Panc1 (cell line): Measurements from ENCODE around the gene PACSIN1. TPM values are rescaled to one million over a fixed set of nuclear protein-coding genes. Genes with fewer than 3 reads are reported as not detected.

Source experiments
- ATAC-seq: fragments of 200-7000 bp; cut with Tn5 transposase; 2 replicates; pipeline ENCODE4 v1.9.1; 2020; ENCODE audit warnings: mild to moderate bottlenecking, moderate library complexity
- BruUV-seq: library from RNA; stranded (reverse); fragments of 400-500 nt; replicated peaks from 2 replicates; lab custom pipeline; 2021; lab: Mats Ljungman, UMichigan
- CTCF ChIA-PET: fragments of 300-600 bp; sonication (Branson Sonifier 250); formaldehyde crosslinking; loops from one replicate; lab custom pipeline; 2022; ENCODE audit warnings: antibody characterized with exemption; lab: Charles Lee
- POLR2A ChIA-PET: fragments of 300-600 bp; sonication (Branson Sonifier 250); formaldehyde crosslinking; loops from one replicate; lab custom pipeline; 2022; ENCODE audit warnings: antibody characterized with exemption; lab: Charles Lee
- DNase-seq: peaks from one replicate; pipeline ENCODE4 v3.0.0-alpha.2; 2010; ENCODE audit warnings: low read depth, low spot score
- H3K27ac ChIP-seq: 2 replicates; pipeline ENCODE4 v1.5.1; 2011; ENCODE audit warnings: mild to moderate bottlenecking, low read length, inconsistent platforms
- H3K27me3 ChIP-seq: fragments of 200-500 bp; sonication (Bioruptor generic); 2 replicates; pipeline ENCODE4 v1.6.0; 2014; ENCODE audit warnings: low read length, inconsistent platforms; ENCODE audit not compliant: control insufficient read depth, insufficient read depth
- H3K36me3 ChIP-seq: fragments of 200-500 bp; sonication (Bioruptor generic); 2 replicates; pipeline ENCODE4 v1.5.1; 2014; ENCODE audit warnings: inconsistent platforms, mild to moderate bottlenecking, low read length, moderate library complexity; ENCODE audit not compliant: control insufficient read depth, insufficient read depth
- H3K4me1 ChIP-seq: 2 replicates; pipeline ENCODE4 v1.5.1; 2011; ENCODE audit warnings: inconsistent platforms, mild to moderate bottlenecking, low read length, moderate library complexity; ENCODE audit not compliant: control insufficient read depth, insufficient read depth
- H3K4me3 ChIP-seq, 2 experiments: 2 replicates each; pipeline ENCODE4 v1.5.1; 2011 to 2012; ENCODE audit warnings: low read depth in 2 of 2, low read length in 2 of 2, mild to moderate bottlenecking in 2 of 2, inconsistent platforms in 1 of 2, moderate library complexity in 1 of 2
- H3K9me3 ChIP-seq: fragments of 200-500 bp; sonication (Bioruptor generic); 2 replicates; pipeline ENCODE4 v1.5.1; 2014; ENCODE audit warnings: low read depth, mild to moderate bottlenecking, inconsistent platforms, low read length, moderate library complexity; ENCODE audit not compliant: control insufficient read depth, insufficient read depth
- CTCF ChIP-seq: fragments of 450-650 bp; IDR thresholded peaks from 2 replicates; pipeline ENCODE4 v1.5.1; 2017; ENCODE audit warnings: mild to moderate bottlenecking
- POLR2AphosphoS5 ChIP-seq: IDR thresholded peaks from 2 replicates; pipeline ENCODE4 v1.6.1; 2012; ENCODE audit warnings: mild to moderate bottlenecking, low read depth, low read length, moderate library complexity
- REST ChIP-seq, 2 experiments: IDR thresholded peaks; 2 replicates each; pipeline ENCODE4 v1.6.1; 2011 to 2012; ENCODE audit warnings: low read depth in 2 of 2, control low read depth in 1 of 2, low read length in 1 of 2, mild to moderate bottlenecking in 1 of 2, moderate library complexity in 1 of 2; ENCODE audit not compliant: insufficient read depth in 1 of 2
- SIN3A ChIP-seq: IDR thresholded peaks from 2 replicates; pipeline ENCODE4 v1.6.1; 2012; ENCODE audit warnings: low read depth, mild to moderate bottlenecking, low read length, moderate library complexity, borderline replicate concordance; ENCODE audit not compliant: insufficient read depth
- TCF7L2 ChIP-seq: IDR thresholded peaks from 2 replicates; pipeline ENCODE4 v1.6.1; 2011; ENCODE audit warnings: mild to moderate bottlenecking, low read depth, low read length, inconsistent platforms
- in situ Hi-C: cut with HindIII; loops from 2 replicates; pipeline ENCODE4 v1.10.0; 2016; ENCODE audit warnings: low sequenced_read_pairs, low pct_unique_long_range_greater_than_20kb
- intact Hi-C: fragments of 100-400 bp; cut with micrococcal nuclease; formaldehyde crosslinking; loops from one replicate; pipeline ENCODE4 v1.10.0; 2022; ENCODE audit not compliant: unreplicated experiment
- total RNA-seq: library from RNA; stranded (reverse); gene quantifications from one replicate; pipeline ENCODE4 v1.2.1, GENCODE V29; 2021; ENCODE audit not compliant: unreplicated experiment

Gene PACSIN1
- total RNA-seq, 1 experiment from 2014 or later: 0.18 TPM

GRCh38 chr6:34540841-34541240 is 75.0 kb downstream of the PACSIN1 start:
- H3K36me3 ChIP-seq: no peaks in the 10 kb centered on the region
- H3K27ac ChIP-seq: no peak overlapping the region

GRCh38 chr6:34543421-34543820 is 77.5 kb downstream of the PACSIN1 start:
- ATAC-seq (no peak), DNase-seq (no peak)
- no peak overlapping the region for H3K27ac ChIP-seq
- H3K9me3 ChIP-seq: no peaks in the 10 kb centered on the region
- peaks cover 10% of the 10 kb centered on the region for H3K4me1 ChIP-seq
- H3K36me3 ChIP-seq: no peaks in the 10 kb centered on the region
- CTCF ChIA-PET: no interaction called here
- in situ Hi-C loops (no loop called here), intact Hi-C loops (no loop called here)
- POLR2A ChIA-PET: no interaction called here
- no peak overlapping the region for H3K4me3 ChIP-seq
- TF ChIP-seq CTCF (no peak), TCF7L2 (no peak), REST (IDR thresholded peaks at IDR 0.05; ENCODE audit: insufficient read depth in 1 of 2, low read depth in 2 of 2, low read length in 1 of 2) (no peak), SIN3A (no peak), POLR2AphosphoS5 (no peak)
- H3K27me3 ChIP-seq: no peaks in the 10 kb centered on the region
- no TSS peak for BruUV-seq

More at GRCh38 chr6:34540841-34541240, 75.0 kb downstream of the PACSIN1 start:
- DNase-seq: no peak
- Histone ChIP-seq H3K27me3 (no peaks in the 10 kb centered on the region), H3K9me3 (no peaks in the 10 kb centered on the region), H3K4me1 (peaks cover 29% of the 10 kb centered on the region), H3K4me3 (no peak overlapping the region)
- POLR2A ChIA-PET: no interaction called here
- in situ Hi-C loops: no loop called here
- no TSS peak for BruUV-seq
- intact Hi-C loops: no loop called here
- no peak for ATAC-seq
- TF ChIP-seq TCF7L2 (no peak), POLR2AphosphoS5 (no peak), SIN3A (no peak), CTCF (no peak), REST (IDR thresholded peaks at IDR 0.05; ENCODE audit: insufficient read depth in 1 of 2, low read depth in 2 of 2, low read length in 1 of 2) (no peak)
- CTCF ChIA-PET: no interaction called here
